ENCODE data around the gene ZNF862.

- no peak for TF ChIP-seq CTCF (IDR thresholded peaks at IDR 0.05)
- TF ChIP-seq POLR2A (IDR thresholded peaks at IDR 0.05): no peak
- TF ChIP-seq POLR2AphosphoS5 (IDR thresholded peaks at IDR 0.05): no peak
These were observed 37.2 kb downstream of the ZNF862 start for GRCh38 chr7:149875396-149875795.

Measured in gastroesophageal sphincter (tissue), 3 donors.